SK-N-SH (cell line): Measurements from ENCODE around the gene ADAMTS14.

Source experiments
- NFIC ChIP-seq: IDR thresholded peaks from 2 replicates; pipeline ENCODE4 v1.4.0; 2012; ENCODE audit warnings: borderline replicate concordance
- POLR2AphosphoS5 ChIP-seq: IDR thresholded peaks from 2 replicates; pipeline ENCODE4 v1.6.1; 2012; ENCODE audit warnings: low read depth, low read length
- TAF1 ChIP-seq: IDR thresholded peaks from 2 replicates; pipeline ENCODE4 v1.6.1; 2012; ENCODE audit warnings: low read depth, mild to moderate bottlenecking, low read length, moderate library complexity, borderline replicate concordance
- TCF12 ChIP-seq: IDR thresholded peaks from 2 replicates; pipeline ENCODE4 v1.4.0; 2012
- YY1 ChIP-seq: IDR thresholded peaks from 2 replicates; pipeline ENCODE4 v1.4.0; 2012; ENCODE audit warnings: low read depth, mild to moderate bottlenecking
- TF ChIP-seq, protein P1 (sequence below): fragments of 200-600 bp; sonication (generic); IDR thresholded peaks from 2 replicates; pipeline ENCODE4 v1.6.1; 2017; ENCODE audit warnings: antibody characterized with exemption, mild to moderate bottlenecking, moderate library complexity
- TF ChIP-seq, protein P2 (sequence below): IDR thresholded peaks from 2 replicates; pipeline ENCODE4 v1.4.0; 2012; ENCODE audit warnings: low read depth

DNA sequence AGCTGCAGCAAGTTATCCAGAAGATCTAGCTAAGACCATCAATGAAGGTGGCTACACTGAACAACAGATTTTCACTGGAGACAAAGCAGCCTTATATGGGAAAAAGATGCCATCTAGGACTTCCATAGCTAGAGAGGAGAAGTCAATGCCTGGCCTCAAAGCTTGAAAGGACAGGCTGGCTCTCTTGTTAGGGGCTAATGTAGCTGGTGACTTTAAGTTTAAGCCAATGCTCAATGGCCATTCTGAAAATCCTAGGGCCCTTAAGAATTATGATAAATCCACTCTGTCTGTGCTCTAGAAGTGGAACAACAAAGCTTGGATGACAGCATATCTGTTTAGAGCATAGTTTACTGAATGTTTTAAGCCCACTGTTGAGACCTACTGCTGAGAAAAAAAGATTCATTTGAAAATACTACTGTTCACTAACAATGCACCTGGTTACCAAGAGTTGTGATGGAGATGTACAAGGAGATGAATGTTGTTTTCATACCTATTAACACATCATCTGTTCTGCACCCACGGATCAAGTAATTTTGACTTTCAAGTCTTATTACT lies 13.6 kb upstream of the ADAMTS14 start:
- TF ChIP-seq, protein P1, sequence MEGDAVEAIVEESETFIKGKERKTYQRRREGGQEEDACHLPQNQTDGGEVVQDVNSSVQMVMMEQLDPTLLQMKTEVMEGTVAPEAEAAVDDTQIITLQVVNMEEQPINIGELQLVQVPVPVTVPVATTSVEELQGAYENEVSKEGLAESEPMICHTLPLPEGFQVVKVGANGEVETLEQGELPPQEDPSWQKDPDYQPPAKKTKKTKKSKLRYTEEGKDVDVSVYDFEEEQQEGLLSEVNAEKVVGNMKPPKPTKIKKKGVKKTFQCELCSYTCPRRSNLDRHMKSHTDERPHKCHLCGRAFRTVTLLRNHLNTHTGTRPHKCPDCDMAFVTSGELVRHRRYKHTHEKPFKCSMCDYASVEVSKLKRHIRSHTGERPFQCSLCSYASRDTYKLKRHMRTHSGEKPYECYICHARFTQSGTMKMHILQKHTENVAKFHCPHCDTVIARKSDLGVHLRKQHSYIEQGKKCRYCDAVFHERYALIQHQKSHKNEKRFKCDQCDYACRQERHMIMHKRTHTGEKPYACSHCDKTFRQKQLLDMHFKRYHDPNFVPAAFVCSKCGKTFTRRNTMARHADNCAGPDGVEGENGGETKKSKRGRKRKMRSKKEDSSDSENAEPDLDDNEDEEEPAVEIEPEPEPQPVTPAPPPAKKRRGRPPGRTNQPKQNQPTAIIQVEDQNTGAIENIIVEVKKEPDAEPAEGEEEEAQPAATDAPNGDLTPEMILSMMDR = no peak
- TF ChIP-seq TCF12 (no peak), TAF1 (no peak), YY1 (no peak), NFIC (no peak), POLR2AphosphoS5 (no peak)
- TF ChIP-seq, protein P2, sequence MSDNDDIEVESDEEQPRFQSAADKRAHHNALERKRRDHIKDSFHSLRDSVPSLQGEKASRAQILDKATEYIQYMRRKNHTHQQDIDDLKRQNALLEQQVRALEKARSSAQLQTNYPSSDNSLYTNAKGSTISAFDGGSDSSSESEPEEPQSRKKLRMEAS = no peak
